Loucy (cell line): ENCODE results near the gene SSBP3.

Experiments
- H2AFZ ChIP-seq: fragments of 200-600 bp; sonication (generic); 2 replicates; pipeline ENCODE4 v1.6.0; 2016; ENCODE audit warnings: antibody characterized with exemption, mild to moderate bottlenecking, low read length, moderate library complexity
- H3F3A ChIP-seq: fragments of 200-600 bp; 2 replicates; pipeline ENCODE4 v1.6.0; 2016; ENCODE audit warnings: antibody characterized with exemption, low read depth, mild to moderate bottlenecking
- H3K27me3 ChIP-seq: fragments of 200-600 bp; sonication (generic); 2 replicates; pipeline ENCODE4 v1.6.1; 2014; ENCODE audit warnings: low read length, mild to moderate bottlenecking; ENCODE audit not compliant: insufficient read depth, poor library complexity, severe bottlenecking
- H3K36me3 ChIP-seq: fragments of 200-600 bp; sonication (generic); 2 replicates; pipeline ENCODE4 v1.6.1; 2016; ENCODE audit warnings: low read length; ENCODE audit not compliant: insufficient read depth
- H3K4me1 ChIP-seq: fragments of 200-600 bp; sonication (generic); 2 replicates; pipeline ENCODE4 v1.5.1; 2014; ENCODE audit warnings: low read length, mild to moderate bottlenecking; ENCODE audit not compliant: insufficient read depth, poor library complexity, severe bottlenecking
- H3K4me2 ChIP-seq: fragments of 200-600 bp; sonication (generic); 2 replicates; pipeline ENCODE4 v1.6.0; 2014; ENCODE audit warnings: antibody characterized with exemption, low read length, low read depth, mild to moderate bottlenecking; ENCODE audit not compliant: poor library complexity, severe bottlenecking
- H3K4me3 ChIP-seq: fragments of 200-600 bp; sonication (generic); 2 replicates; pipeline ENCODE4 v1.5.1; 2014; ENCODE audit warnings: low read length, mild to moderate bottlenecking, mixed read lengths; ENCODE audit not compliant: poor library complexity, severe bottlenecking
- H3K79me2 ChIP-seq: fragments of 200-600 bp; sonication (generic); 2 replicates; pipeline ENCODE4 v1.6.1; 2014; ENCODE audit warnings: low read length; ENCODE audit not compliant: insufficient read depth
- H3K9ac ChIP-seq: fragments of 200-600 bp; sonication (generic); 2 replicates; pipeline ENCODE4 v1.6.0; 2014; ENCODE audit warnings: mild to moderate bottlenecking, low read depth, low read length, moderate library complexity; ENCODE audit not compliant: poor library complexity, severe bottlenecking
- H3K9me2 ChIP-seq: fragments of 200-600 bp; sonication (generic); replicated peaks from 2 replicates; pipeline ENCODE4 v1.6.1; 2016; ENCODE audit warnings: low read depth, low read length, mixed read lengths
- H3K9me3 ChIP-seq: fragments of 200-600 bp; sonication (generic); 2 replicates; pipeline ENCODE4 v1.6.1; 2014; ENCODE audit warnings: mild to moderate bottlenecking, antibody characterized with exemption, low read length, low read depth; ENCODE audit not compliant: insufficient read depth
- H4K20me1 ChIP-seq: fragments of 200-600 bp; sonication (generic); 2 replicates; pipeline ENCODE4 v1.6.0; 2014; ENCODE audit warnings: antibody characterized with exemption, low read length, mild to moderate bottlenecking; ENCODE audit not compliant: insufficient read depth, poor library complexity, severe bottlenecking
- CTCF ChIP-seq: fragments of 200-600 bp; sonication (generic); conservative IDR thresholded peaks from 2 replicates; pipeline ENCODE4 v1.5.1; 2014; ENCODE audit warnings: mild to moderate bottlenecking, antibody characterized with exemption, low read length
- EZH2phosphoT487 ChIP-seq: fragments of 200-600 bp; IDR thresholded peaks from 2 replicates; pipeline ENCODE4 v1.6.1; 2018; ENCODE audit warnings: antibody characterized with exemption, mild to moderate bottlenecking, moderate library complexity, borderline replicate concordance

The SSBP3 gene

GRCh38 chr1:54332781-54333585 is 73.2 kb downstream of the SSBP3 start:
- H3K79me2 ChIP-seq = peaks cover 75% of the 10 kb centered on the region
- H3K27me3 ChIP-seq = no peaks in the 10 kb centered on the region
- no peak overlapping the region for H3K4me3 ChIP-seq
- no peaks in the 10 kb centered on the region for H3K9me2 ChIP-seq
- no peak overlapping the region for H3K4me2 ChIP-seq
- H2AFZ ChIP-seq = no peak overlapping the region
- no peak overlapping the region for H3K9ac ChIP-seq
- TF ChIP-seq EZH2phosphoT487 (no peak), CTCF (no peak)
- peaks cover 15% of the 10 kb centered on the region; the same call in 1 of the 2 replicates for H3K36me3 ChIP-seq
- H4K20me1 ChIP-seq = peaks cover 7% of the 10 kb centered on the region
- H3K9me3 ChIP-seq = no peaks in the 10 kb centered on the region
- no peaks in the 10 kb centered on the region for H3F3A ChIP-seq
- peaks cover 15% of the 10 kb centered on the region for H3K4me1 ChIP-seq

GRCh38 chr1:54331843-54332463 is 74.2 kb downstream of the SSBP3 start:
- no peak overlapping the region for H2AFZ ChIP-seq
- peaks cover 13% of the 10 kb centered on the region; the same call in 1 of the 2 replicates for H3K36me3 ChIP-seq
- no peak overlapping the region for H3K4me3 ChIP-seq
- H3K79me2 ChIP-seq = peaks cover 74% of the 10 kb centered on the region
- no peaks in the 10 kb centered on the region for H3F3A ChIP-seq
- no peak overlapping the region for H3K4me2 ChIP-seq
- H3K9me3 ChIP-seq = no peaks in the 10 kb centered on the region
- H3K9ac ChIP-seq = no peak overlapping the region
- peaks cover 15% of the 10 kb centered on the region for H3K4me1 ChIP-seq
- H3K9me2 ChIP-seq = no peaks in the 10 kb centered on the region
- TF ChIP-seq CTCF (no peak), EZH2phosphoT487 (no peak)
- H4K20me1 ChIP-seq = peaks cover 7% of the 10 kb centered on the region
- H3K27me3 ChIP-seq = no peaks in the 10 kb centered on the region

- Histone ChIP-seq H2AFZ (no peak overlapping the region), H3K4me2 (no peak overlapping the region), H3K79me2 (peaks cover 73% of the 10 kb centered on the region), H3K27me3 (no peaks in the 10 kb centered on the region), H3K9ac (no peak overlapping the region), H3K36me3 (peaks cover 8% of the 10 kb centered on the region; the same call in 1 of the 2 replicates), H3K4me1 (peaks cover 15% of the 10 kb centered on the region), H3K9me3 (no peaks in the 10 kb centered on the region), H3F3A (no peaks in the 10 kb centered on the region), H4K20me1 (peaks cover 7% of the 10 kb centered on the region), H3K9me2 (no peaks in the 10 kb centered on the region), H3K4me3 (no peak overlapping the region)
- TF ChIP-seq CTCF (no peak), EZH2phosphoT487 (no peak)
Measured at GRCh38 chr1:54331091-54331772, 75.0 kb downstream of the SSBP3 start.
